Germinal center (tissue), 1 donor: ENCODE data around the gene CLOCK.
"Not testable (repeated sequence)": the region's sequence is repeated elsewhere in the genome, so short reads cannot be mapped to it uniquely, and the experiment has no call there.

Source experiments
- DNase-seq: peaks from one replicate; pipeline ENCODE4 v3.0.0; 2012; ENCODE audit warnings: mixed read lengths, low spot score

Gene CLOCK

GRCh38 chr4:55546756-55547465, at the start of gene CLOCK:
CLOCK (minus strand) TSS chr4:55546909; CDS start chr4:55482785, 64,124 bp downstream.
- DNase-seq, result peak; percentile 84

- DNase-seq, result no peak
Measured at GRCh38 chr4:55592014-55592413, 45.3 kb upstream of the CLOCK start, which contains the start of gene PDCL2. PDCL2 (minus strand) TSS chr4:55592245; CDS start chr4:55592109, 136 bp downstream.

- no peak for DNase-seq
Measured at GRCh38 chr4:55588160-55588559, 41.5 kb upstream of the CLOCK start.

GRCh38 chr4:55582773-55583172, 36.1 kb upstream of the CLOCK start:
- DNase-seq, result not testable (repeated sequence)

- DNase-seq, result no peak
Measured at GRCh38 chr4:55578341-55579010, 31.8 kb upstream of the CLOCK start.

GRCh38 chr4:55575513-55575912, 28.8 kb upstream of the CLOCK start:
- no peak for DNase-seq

GRCh38 chr4:55574252-55574651, 27.5 kb upstream of the CLOCK start:
- no peak for DNase-seq

GRCh38 chr4:55571806-55572205, 25.1 kb upstream of the CLOCK start:
- no peak for DNase-seq

GRCh38 chr4:55568905-55569504, 22.3 kb upstream of the CLOCK start:
- peak; percentile 15 for DNase-seq

GRCh38 chr4:55561889-55562288, 15.2 kb upstream of the CLOCK start:
- peak; percentile 59 for DNase-seq

GRCh38 chr4:55560096-55560495, 13.4 kb upstream of the CLOCK start:
- DNase-seq, result no peak

- peak; percentile 18 for DNase-seq
Measured at GRCh38 chr4:55554453-55555030, 7.8 kb upstream of the CLOCK start.

- DNase-seq, result no peak
Measured at GRCh38 chr4:55553441-55554201, 6.9 kb upstream of the CLOCK start.

- DNase-seq, result not testable (repeated sequence)
Measured at GRCh38 chr4:55551964-55552363, 5.3 kb upstream of the CLOCK start.

- DNase-seq, result no peak
Measured at GRCh38 chr4:55549888-55550287, 3.2 kb upstream of the CLOCK start.

GRCh38 chr4:55547918-55548317, 1.2 kb upstream of the CLOCK start:
- no peak for DNase-seq

GRCh38 chr4:55547466-55547770, 709 bp upstream of the CLOCK start:
- no peak for DNase-seq

- no peak for DNase-seq
Measured at GRCh38 chr4:55546506-55546755, 278 bp downstream of the CLOCK start.

GRCh38 chr4:55545641-55546505, 836 bp downstream of the CLOCK start:
- DNase-seq, result peak; percentile 57

GRCh38 chr4:55545151-55545550, 1.6 kb downstream of the CLOCK start:
- DNase-seq, result no peak

- no peak for DNase-seq
Measured at GRCh38 chr4:55543858-55544257, 2.9 kb downstream of the CLOCK start.

- no peak for DNase-seq
Measured at GRCh38 chr4:55540271-55540670, 6.4 kb downstream of the CLOCK start.
